ENCODE data around the gene CYP26B1. TPM values are rescaled to one million over a fixed set of nuclear protein-coding genes. Genes with fewer than 3 reads are reported as not detected.

CYP26B1 gene
- total and polyA plus RNA-seq, 9 of the 15 experiments (the other 6 are each of a cell fraction or from before 2014, with no cell fraction given), result 0.01 to 0.13 (median 0.04) TPM; not detected in 6

DNA sequence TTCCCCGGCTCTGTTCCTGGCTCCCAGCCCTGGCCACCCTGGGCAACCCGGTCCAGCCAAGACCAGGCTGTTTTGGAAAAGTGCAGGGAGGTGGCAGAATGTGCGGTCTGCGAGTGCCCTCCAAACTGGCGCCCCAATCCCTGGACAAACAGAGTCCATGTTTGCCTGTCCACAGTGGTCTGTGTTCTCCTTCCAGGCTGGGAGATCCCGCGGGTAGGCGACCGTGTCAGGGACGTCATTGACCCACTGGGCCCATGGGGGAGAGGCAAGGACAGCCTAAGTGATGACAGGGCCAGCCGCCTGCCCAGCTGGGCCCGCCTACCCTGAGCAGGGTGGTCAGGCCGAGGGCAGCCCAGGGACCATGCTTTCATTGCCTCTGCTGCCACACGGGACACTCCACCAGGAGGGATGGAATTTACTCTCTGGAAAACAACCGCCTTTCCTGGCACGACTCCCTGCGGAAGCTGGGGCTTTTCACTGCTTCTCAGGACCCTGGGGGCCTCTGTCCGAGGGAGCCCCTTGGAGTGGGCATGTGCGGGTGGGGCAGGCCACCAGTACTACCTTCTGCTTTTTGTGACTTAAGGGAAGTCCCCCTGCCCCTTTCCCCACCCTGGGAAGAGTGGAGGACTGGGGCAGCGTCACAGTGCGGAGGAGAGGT lies 20.1 kb downstream of the CYP26B1 start:
- no peak overlapping the region for H3K4me2 ChIP-seq (ENCODE audit: insufficient read depth, low read length)
- ATAC-seq, result no peak
- no TSS peak for BruUV-seq (replicated peaks)
- ChIA-PET POLR2A (interaction anchor here (0.9 kb wide), 1 partner anchor 14 kb away, joined by 3 read pairs; no protein-coding TSS in a partner anchor), CTCF (ENCODE audit: low intra/inter-chr PET ratio) (no interaction called here)
- WGBS (ENCODE audit: insufficient coverage, low coverage, missing lambda C conversion rate), result under 1% methylated on average over 21 of the region's 21 CpGs
- no peak for FAIRE-seq
- no peak overlapping the region; a peak in 1 of 4 replicates for H3K9ac ChIP-seq (ENCODE audit: insufficient read depth in 1 of 2, low read depth in 2 of 2, low read length in 2 of 2)
- no peak overlapping the region for H3K4me3 ChIP-seq
- H2AFZ ChIP-seq (ENCODE audit: low read depth, low read length), result no peak overlapping the region
- no peaks in the 10 kb centered on the region for H3K9me1 ChIP-seq (ENCODE audit: control insufficient read depth, insufficient read depth, low read length)
- peaks cover 0 to 3% of the 10 kb centered on the region in 2 experiments; a peak in 1 of 5 replicates for H3K4me1 ChIP-seq (replicated peaks in 1 of 2; ENCODE audit: control insufficient read depth in 2 of 2, insufficient read depth in 2 of 2, low read length in 2 of 2)
- in situ Hi-C loops (cut with MboI), result no loop called here
- peaks cover 8 to 55% of the 10 kb centered on the region in 2 experiments; a peak in 4 of 5 replicates for H3K27me3 ChIP-seq (ENCODE audit: control insufficient read depth in 2 of 2, insufficient read depth in 2 of 2, low read length in 2 of 2)
- H3K36me3 ChIP-seq (ENCODE audit: control insufficient read depth, insufficient read depth, low read length), result no peaks in the 10 kb centered on the region
- no peak for DNase-seq (ENCODE audit: extremely low read depth in 1 of 4, low spot score in 3 of 4)
- intact Hi-C loops (cut with micrococcal nuclease), result no loop called here
- TF ChIP-seq ERF (CRISPR knock-in tag; IDR thresholded peaks at IDR 0.05) (no peak), RBM39 (optimal IDR thresholded peaks at IDR 0.05; ENCODE audit: low read depth, low read length) (no peak), ZNF778 (CRISPR knock-in tag; IDR thresholded peaks at IDR 0.05) (no peak), NR2F6 (CRISPR knock-in tag; IDR thresholded peaks at IDR 0.05) (no peak), KLF16 (IDR thresholded peaks at IDR 0.05) (no peak), POLR3G (IDR thresholded peaks at IDR 0.05; ENCODE audit: extremely low read depth, insufficient read length, insufficient replicate concordance) (no peak), KDM5B (IDR thresholded peaks at IDR 0.05; ENCODE audit: insufficient replicate concordance, low read depth, low read length) (no peak), ZNF696 (CRISPR knock-in tag; conservative IDR thresholded peaks at IDR 0.05) (no peak), MEF2A (IDR thresholded peaks at IDR 0.05; ENCODE audit: control insufficient read depth, low read depth, low read length) (no peak), RBM34 (IDR thresholded peaks at IDR 0.05; ENCODE audit: borderline replicate concordance, insufficient read depth, low read length) (no peak)
- TF ChIP-seq, protein P1, sequence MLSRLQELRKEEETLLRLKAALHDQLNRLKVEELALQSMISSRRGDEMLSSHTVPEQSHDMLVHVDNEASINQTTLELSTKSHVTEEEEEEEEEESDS (CRISPR knock-in tag; IDR thresholded peaks at IDR 0.05), result no peak
- TF ChIP-seq, protein P2, sequence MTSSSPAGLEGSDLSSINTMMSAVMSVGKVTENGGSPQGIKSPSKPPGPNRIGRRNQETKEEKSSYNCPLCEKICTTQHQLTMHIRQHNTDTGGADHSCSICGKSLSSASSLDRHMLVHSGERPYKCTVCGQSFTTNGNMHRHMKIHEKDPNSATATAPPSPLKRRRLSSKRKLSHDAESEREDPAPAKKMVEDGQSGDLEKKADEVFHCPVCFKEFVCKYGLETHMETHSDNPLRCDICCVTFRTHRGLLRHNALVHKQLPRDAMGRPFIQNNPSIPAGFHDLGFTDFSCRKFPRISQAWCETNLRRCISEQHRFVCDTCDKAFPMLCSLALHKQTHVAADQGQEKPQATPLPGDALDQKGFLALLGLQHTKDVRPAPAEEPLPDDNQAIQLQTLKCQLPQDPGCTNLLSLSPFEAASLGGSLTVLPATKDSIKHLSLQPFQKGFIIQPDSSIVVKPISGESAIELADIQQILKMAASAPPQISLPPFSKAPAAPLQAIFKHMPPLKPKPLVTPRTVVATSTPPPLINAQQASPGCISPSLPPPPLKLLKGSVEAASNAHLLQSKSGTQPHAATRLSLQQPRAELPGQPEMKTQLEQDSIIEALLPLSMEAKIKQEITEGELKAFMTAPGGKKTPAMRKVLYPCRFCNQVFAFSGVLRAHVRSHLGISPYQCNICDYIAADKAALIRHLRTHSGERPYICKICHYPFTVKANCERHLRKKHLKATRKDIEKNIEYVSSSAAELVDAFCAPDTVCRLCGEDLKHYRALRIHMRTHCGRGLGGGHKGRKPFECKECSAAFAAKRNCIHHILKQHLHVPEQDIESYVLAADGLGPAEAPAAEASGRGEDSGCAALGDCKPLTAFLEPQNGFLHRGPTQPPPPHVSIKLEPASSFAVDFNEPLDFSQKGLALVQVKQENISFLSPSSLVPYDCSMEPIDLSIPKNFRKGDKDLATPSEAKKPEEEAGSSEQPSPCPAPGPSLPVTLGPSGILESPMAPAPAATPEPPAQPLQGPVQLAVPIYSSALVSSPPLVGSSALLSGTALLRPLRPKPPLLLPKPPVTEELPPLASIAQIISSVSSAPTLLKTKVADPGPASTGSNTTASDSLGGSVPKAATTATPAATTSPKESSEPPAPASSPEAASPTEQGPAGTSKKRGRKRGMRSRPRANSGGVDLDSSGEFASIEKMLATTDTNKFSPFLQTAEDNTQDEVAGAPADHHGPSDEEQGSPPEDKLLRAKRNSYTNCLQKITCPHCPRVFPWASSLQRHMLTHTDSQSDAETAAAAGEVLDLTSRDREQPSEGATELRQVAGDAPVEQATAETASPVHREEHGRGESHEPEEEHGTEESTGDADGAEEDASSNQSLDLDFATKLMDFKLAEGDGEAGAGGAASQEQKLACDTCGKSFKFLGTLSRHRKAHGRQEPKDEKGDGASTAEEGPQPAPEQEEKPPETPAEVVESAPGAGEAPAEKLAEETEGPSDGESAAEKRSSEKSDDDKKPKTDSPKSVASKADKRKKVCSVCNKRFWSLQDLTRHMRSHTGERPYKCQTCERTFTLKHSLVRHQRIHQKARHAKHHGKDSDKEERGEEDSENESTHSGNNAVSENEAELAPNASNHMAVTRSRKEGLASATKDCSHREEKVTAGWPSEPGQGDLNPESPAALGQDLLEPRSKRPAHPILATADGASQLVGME (CRISPR knock-in tag; IDR thresholded peaks at IDR 0.05), result no peak
- TF ChIP-seq, protein P3, sequence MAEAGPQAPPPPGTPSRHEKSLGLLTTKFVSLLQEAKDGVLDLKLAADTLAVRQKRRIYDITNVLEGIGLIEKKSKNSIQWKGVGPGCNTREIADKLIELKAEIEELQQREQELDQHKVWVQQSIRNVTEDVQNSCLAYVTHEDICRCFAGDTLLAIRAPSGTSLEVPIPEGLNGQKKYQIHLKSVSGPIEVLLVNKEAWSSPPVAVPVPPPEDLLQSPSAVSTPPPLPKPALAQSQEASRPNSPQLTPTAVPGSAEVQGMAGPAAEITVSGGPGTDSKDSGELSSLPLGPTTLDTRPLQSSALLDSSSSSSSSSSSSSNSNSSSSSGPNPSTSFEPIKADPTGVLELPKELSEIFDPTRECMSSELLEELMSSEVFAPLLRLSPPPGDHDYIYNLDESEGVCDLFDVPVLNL (CRISPR knock-in tag; IDR thresholded peaks at IDR 0.05; ENCODE audit: low read depth), result no peak
- H4K20me1 ChIP-seq (replicated peaks; ENCODE audit: control insufficient read depth, insufficient read depth, low read length), result peaks cover 4% of the 10 kb centered on the region; the same call in 1 of the 2 replicates
- H3K79me2 ChIP-seq (ENCODE audit: control insufficient read depth, insufficient read depth, low read length), result no peaks in the 10 kb centered on the region
- H3K9me3 ChIP-seq (replicated peaks; ENCODE audit: control insufficient read depth, insufficient read depth, low read depth, low read length), result no peaks in the 10 kb centered on the region
- no peak overlapping the region for H3K27ac ChIP-seq (ENCODE audit: extremely low read depth, low read depth, low read length)
